Vagina (tissue), 2 donors: ENCODE results near the gene UBTD2. TPM values are rescaled to one million over a fixed set of nuclear protein-coding genes. Genes with fewer than 3 reads are reported as not detected.

ENCODE experiments used
- DNase-seq, 2 donors: peaks; one replicate each; pipeline ENCODE4 v3.0.0-alpha.2; 2017; ENCODE audit errors: extremely low spot score in 2 of 2
- H3K27ac ChIP-seq: fragments of 200-600 bp; sonication (generic); one replicate; pipeline ENCODE4 v1.5.1; 2019
- H3K27me3 ChIP-seq: fragments of 200-600 bp; sonication (generic); one replicate; pipeline ENCODE4 v1.5.1; 2019
- H3K36me3 ChIP-seq, 2 donors: fragments of 200-600 bp; sonication (generic); one replicate each; pipeline ENCODE4 v1.5.1; 2017 to 2019
- H3K4me1 ChIP-seq: fragments of 200-600 bp; sonication (generic); one replicate; pipeline ENCODE4 v1.5.1; 2019
- H3K4me3 ChIP-seq, 2 donors: fragments of 200-600 bp; sonication (generic); 1 replicate in 1 of 2; 2 replicates in 1 of 2; pipeline ENCODE4 v1.5.1; 2016 to 2019
- H3K9me3 ChIP-seq: fragments of 200-600 bp; sonication (generic); one replicate; pipeline ENCODE4 v1.5.1; 2019
- POLR2A ChIP-seq, 2 donors: fragments of 450-650 bp; IDR thresholded peaks; one replicate each; pipeline ENCODE4 v1.6.1; 2017; ENCODE audit warnings: antibody characterized with exemption in 2 of 2, mild to moderate bottlenecking in 2 of 2, moderate library complexity in 2 of 2
- POLR2AphosphoS5 ChIP-seq, 2 donors: sonication (generic); formaldehyde crosslinking; IDR thresholded peaks; one replicate each; pipeline ENCODE4 v1.9.0; 2017; ENCODE audit warnings: antibody characterized with exemption in 2 of 2, mild to moderate bottlenecking in 2 of 2, low read depth in 1 of 2; ENCODE audit not compliant: insufficient read depth in 1 of 2
- intact Hi-C: fragments of 100-400 bp; cut with DNase I; formaldehyde crosslinking; loops from one replicate; pipeline ENCODE4 v1.15.1; 2023
- total RNA-seq: library from RNA; depleted of rRNA; stranded (reverse); fragments of >200 nt; gene quantifications from one replicate; pipeline ENCODE4 v1.2.3, GENCODE V29; 2016
- TF ChIP-seq, protein P1 (sequence below), 3 experiments: fragments of 450-650 bp in 2 of 3; fragments of 200-600 bp in 1 of 3; sonication (generic) in 1 of 3; IDR thresholded peaks; one replicate each; pipeline ENCODE4 v1.5.1; 2017 to 2019; ENCODE audit warnings: antibody characterized with exemption in 3 of 3, mild to moderate bottlenecking in 2 of 3, moderate library complexity in 2 of 3

Gene UBTD2
- total RNA-seq, 1 donor from 2014 or later, result 22.8 TPM

- H3K4me3 ChIP-seq, result no peak overlapping the region
- H3K9me3 ChIP-seq, result no peaks in the 10 kb centered on the region
- TF ChIP-seq, protein P1, sequence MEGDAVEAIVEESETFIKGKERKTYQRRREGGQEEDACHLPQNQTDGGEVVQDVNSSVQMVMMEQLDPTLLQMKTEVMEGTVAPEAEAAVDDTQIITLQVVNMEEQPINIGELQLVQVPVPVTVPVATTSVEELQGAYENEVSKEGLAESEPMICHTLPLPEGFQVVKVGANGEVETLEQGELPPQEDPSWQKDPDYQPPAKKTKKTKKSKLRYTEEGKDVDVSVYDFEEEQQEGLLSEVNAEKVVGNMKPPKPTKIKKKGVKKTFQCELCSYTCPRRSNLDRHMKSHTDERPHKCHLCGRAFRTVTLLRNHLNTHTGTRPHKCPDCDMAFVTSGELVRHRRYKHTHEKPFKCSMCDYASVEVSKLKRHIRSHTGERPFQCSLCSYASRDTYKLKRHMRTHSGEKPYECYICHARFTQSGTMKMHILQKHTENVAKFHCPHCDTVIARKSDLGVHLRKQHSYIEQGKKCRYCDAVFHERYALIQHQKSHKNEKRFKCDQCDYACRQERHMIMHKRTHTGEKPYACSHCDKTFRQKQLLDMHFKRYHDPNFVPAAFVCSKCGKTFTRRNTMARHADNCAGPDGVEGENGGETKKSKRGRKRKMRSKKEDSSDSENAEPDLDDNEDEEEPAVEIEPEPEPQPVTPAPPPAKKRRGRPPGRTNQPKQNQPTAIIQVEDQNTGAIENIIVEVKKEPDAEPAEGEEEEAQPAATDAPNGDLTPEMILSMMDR (IDR thresholded peaks at IDR 0.05), result no peak
- TF ChIP-seq POLR2A (IDR thresholded peaks at IDR 0.05) (no peak), POLR2AphosphoS5 (IDR thresholded peaks at IDR 0.05; ENCODE audit: insufficient read depth in 1 of 2, low read depth in 1 of 2) (no peak)
- intact Hi-C loops, result no loop called here
- no peaks in the 10 kb centered on the region for H3K27me3 ChIP-seq
- H3K36me3 ChIP-seq, result no peaks in the 10 kb centered on the region
- no peak overlapping the region for H3K27ac ChIP-seq
- peaks cover 7% of the 10 kb centered on the region for H3K4me1 ChIP-seq
- no peak for DNase-seq
Observed at GRCh38 chr5:172168311-172168710, 115.3 kb downstream of the UBTD2 start.

DNA sequence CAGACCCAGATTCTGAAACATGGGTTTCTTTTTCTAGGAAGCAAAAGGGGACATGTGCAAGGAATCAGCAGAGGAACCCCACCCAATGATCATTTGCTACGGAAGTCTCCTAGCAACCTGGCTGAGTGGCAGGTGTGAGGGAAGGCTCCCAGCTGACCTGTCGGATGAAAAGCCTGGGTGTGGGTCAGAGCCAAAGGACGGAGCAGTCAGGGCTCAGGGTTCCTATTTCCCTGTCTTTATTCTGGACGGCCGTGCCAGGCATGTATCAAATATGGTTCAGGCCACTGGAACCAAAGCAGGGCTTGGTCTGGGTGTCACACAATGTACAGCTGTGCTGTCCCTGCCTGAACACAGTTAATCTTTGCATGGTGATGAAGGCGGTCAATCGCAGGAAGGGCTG is 115.7 kb downstream of the UBTD2 start:
- Histone ChIP-seq H3K27me3 (no peaks in the 10 kb centered on the region), H3K4me3 (no peak overlapping the region), H3K27ac (no peak overlapping the region), H3K4me1 (peaks cover 3% of the 10 kb centered on the region), H3K36me3 (no peaks in the 10 kb centered on the region), H3K9me3 (no peaks in the 10 kb centered on the region)
- DNase-seq, result no peak
- TF ChIP-seq POLR2AphosphoS5 (IDR thresholded peaks at IDR 0.05; ENCODE audit: insufficient read depth in 1 of 2, low read depth in 1 of 2) (no peak), POLR2A (IDR thresholded peaks at IDR 0.05) (no peak)
- TF ChIP-seq, protein P1 (IDR thresholded peaks at IDR 0.05), result no peak
- intact Hi-C loops, result no loop called here

DNA sequence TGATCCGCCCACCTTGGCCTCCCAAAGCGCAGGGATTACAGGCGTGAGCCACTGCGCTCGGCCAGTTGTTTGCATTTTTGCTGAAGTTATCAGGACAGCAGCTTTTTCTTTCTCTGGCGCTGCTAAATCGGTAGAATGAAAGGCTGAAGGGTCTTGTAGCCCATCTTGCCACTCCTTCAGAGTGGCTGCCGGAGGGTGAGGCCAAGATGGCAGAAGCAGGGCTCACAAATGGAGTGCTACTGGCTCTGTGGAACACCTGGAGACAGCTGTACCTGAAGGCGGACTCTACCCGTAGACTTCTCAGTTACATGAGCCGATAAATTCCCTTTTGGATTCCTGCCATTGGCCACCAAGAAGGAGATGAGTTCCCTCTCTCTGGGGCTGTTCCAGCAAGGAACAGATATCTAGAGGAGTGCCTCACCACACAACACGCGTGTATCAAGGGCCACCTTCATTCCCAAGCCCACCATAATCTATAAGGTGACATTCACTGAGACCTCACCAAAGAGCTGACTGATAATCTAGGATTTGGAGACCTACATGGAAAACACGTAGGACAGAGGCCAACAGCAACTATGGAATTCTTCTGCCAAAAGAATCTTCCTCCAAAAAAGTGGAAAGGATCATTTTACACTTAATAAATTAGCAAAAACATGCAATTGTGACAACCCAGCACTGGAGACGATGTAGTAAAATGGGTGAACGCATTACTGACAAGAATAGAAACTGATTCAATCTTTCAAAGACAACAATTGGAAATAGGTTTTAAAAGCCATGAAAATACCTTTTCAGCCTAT is 117.3 kb downstream of the UBTD2 start:
- no peaks in the 10 kb centered on the region for H3K27me3 ChIP-seq
- no peak for DNase-seq
- no peaks in the 10 kb centered on the region for H3K9me3 ChIP-seq
- H3K36me3 ChIP-seq, result no peaks in the 10 kb centered on the region
- intact Hi-C loops, result no loop called here
- no peak overlapping the region for H3K4me3 ChIP-seq
- no peaks in the 10 kb centered on the region for H3K4me1 ChIP-seq
- TF ChIP-seq, protein P1 (IDR thresholded peaks at IDR 0.05), result no peak
- TF ChIP-seq POLR2A (IDR thresholded peaks at IDR 0.05) (no peak), POLR2AphosphoS5 (IDR thresholded peaks at IDR 0.05; ENCODE audit: insufficient read depth in 1 of 2, low read depth in 1 of 2) (no peak)
- no peak overlapping the region for H3K27ac ChIP-seq

GRCh38 chr5:172165465-172165864 is 118.1 kb downstream of the UBTD2 start:
- DNase-seq, result no peak
- intact Hi-C loops, result no loop called here
- TF ChIP-seq POLR2A (IDR thresholded peaks at IDR 0.05), result no peak
- no peak for TF ChIP-seq POLR2AphosphoS5 (IDR thresholded peaks at IDR 0.05; ENCODE audit: insufficient read depth in 1 of 2, low read depth in 1 of 2)
- H3K9me3 ChIP-seq, result no peaks in the 10 kb centered on the region
- H3K4me1 ChIP-seq, result no peaks in the 10 kb centered on the region
- H3K27ac ChIP-seq, result no peak overlapping the region
- no peak overlapping the region for H3K4me3 ChIP-seq
- no peaks in the 10 kb centered on the region for H3K27me3 ChIP-seq
- no peaks in the 10 kb centered on the region for H3K36me3 ChIP-seq

- Histone ChIP-seq H3K27me3 (no peaks in the 10 kb centered on the region), H3K4me3 (no peak overlapping the region), H3K27ac (no peak overlapping the region), H3K9me3 (no peaks in the 10 kb centered on the region), H3K36me3 (no peaks in the 10 kb centered on the region), H3K4me1 (no peaks in the 10 kb centered on the region)
- TF ChIP-seq POLR2A (IDR thresholded peaks at IDR 0.05) (no peak), POLR2AphosphoS5 (IDR thresholded peaks at IDR 0.05; ENCODE audit: insufficient read depth in 1 of 2, low read depth in 1 of 2) (no peak)
- TF ChIP-seq, protein P1 (IDR thresholded peaks at IDR 0.05), result no peak
- intact Hi-C loops, result no loop called here
- DNase-seq, result no peak
Observed at GRCh38 chr5:172164769-172165212, 118.8 kb downstream of the UBTD2 start.
